Endometrium (tissue), 2 donors: ENCODE results near the gene DNER.
"Not testable (repeated sequence)": the region's sequence is repeated elsewhere in the genome, so short reads cannot be mapped to it uniquely, and the experiment has no call there.

Experiments used
- FAIRE-seq: peaks from 2 replicates; lab custom pipeline; 2012; peaks lifted over from hg19 to GRCh38; lab: Jason Lieb, UNC
- donor health status: control.
- donor health status: control.

Gene DNER

GRCh38 chr2:229616433-229616832 lies 97.9 kb downstream of the DNER start:
- FAIRE-seq, result no peak

DNA sequence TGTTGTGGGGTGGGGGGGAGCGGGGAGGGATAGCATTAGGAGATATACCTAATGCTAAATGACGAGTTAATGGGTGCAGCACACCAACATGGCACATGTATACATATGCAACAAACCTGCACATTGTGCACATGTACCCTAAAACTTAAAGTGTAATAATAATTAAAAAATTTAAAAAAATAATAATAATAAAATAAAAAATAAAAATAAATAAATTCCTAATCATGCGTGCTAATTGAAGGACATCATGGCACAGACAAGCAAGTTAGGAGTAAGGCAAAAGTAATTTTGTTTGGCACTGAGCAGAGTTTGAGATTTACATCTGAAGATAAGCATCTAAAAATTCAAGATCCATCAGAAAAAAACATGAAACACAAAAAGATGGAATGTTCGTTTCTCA lies 100.3 kb downstream of the DNER start:
- not testable (repeated sequence) for FAIRE-seq

- FAIRE-seq, result no peak
Measured at GRCh38 chr2:229612384-229612971, 101.9 kb downstream of the DNER start.

DNA sequence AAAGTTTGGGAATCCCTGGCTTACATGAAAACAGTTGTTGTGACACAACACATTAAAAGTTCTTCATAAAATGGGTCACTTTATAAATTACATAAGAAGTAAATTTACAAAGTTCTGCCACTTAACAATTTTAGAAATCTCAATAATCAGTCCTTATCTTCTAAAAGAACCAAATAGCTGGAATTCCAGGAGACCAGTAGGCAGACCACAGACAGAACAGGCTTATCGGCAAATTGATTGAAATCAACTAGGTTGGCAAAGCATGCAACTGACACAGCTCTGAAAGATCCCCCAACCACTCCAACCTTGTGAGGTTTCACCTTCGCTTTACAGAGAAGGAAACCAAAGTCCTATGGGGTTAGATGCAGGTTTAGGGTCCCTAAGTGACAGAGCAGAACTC lies 103.0 kb downstream of the DNER start:
- no peak for FAIRE-seq

DNA sequence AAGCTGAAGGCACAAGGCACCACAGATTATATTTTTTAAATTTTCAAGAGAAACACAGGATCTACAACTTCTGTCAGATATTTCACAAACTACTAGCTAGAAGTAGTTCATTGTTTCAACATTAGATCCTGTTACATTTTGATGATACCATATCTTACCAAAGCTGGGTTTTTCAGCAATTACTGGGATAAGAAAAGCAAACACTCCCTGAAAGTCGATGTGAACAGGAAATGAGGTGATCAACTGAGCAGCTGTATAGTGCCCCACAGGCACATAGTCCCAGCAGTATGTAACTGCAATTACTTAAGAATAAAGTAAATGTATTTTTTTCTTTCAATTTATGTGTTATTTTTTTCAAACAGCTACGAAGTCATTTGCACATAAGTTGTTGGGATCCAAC lies 103.5 kb downstream of the DNER start:
- FAIRE-seq, result no peak

DNA sequence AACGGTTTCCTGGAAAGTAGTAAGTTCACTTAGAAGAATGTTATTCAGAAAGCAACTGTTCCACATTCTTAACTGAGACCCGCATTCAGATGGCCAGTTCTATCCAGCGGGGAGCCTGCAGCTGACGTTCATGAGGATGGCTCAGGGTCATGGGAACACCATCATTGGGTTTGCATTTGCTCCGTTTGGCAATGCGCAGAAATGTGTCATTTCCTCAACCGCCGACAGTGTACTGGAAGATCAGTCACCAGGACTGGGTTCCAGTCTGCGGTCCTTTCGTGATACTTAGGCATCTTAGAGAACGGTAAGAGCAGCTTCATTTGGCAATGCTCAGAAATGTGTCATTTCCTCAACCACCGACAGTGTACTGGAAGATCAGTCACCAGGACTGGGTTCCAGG lies 104.0 kb downstream of the DNER start:
- no peak for FAIRE-seq

DNA sequence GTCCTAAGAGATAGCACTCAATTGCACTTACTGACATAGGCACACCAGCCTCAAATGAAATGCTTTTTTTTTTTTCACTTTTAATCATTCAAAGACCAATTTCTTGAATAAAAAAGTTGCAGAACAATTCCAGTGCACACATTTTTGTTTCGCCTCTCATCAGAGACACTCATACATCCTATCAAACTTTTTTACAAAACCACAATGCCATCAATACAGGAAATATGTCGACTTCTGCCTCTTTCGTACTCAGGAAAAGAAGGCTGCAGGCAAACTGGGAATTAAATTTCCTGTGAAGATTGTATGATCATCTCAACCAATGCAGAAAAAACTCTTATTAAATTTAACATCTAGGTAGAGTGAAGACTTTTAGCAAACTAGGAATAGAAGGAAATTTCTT lies 112.4 kb downstream of the DNER start:
- FAIRE-seq, result no peak

DNA sequence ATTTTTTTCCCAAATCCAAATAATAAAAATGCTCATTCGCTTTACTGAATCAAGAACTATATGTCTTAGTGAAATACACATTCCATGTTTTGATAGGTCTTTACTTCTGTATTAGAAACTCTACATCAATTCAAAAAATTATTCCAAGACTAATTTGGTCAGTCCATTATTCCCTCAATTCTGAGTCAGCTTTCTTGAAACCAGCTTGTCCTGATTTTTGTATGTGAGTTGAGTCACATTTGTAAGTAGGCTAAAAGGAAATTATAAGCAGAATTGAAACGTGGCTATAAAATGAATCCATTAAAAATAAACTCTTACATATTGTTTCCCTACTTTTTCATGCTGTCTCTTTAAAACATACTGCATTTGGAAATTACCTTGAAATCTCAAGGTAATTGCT lies 113.0 kb downstream of the DNER start:
- no peak for FAIRE-seq

DNA sequence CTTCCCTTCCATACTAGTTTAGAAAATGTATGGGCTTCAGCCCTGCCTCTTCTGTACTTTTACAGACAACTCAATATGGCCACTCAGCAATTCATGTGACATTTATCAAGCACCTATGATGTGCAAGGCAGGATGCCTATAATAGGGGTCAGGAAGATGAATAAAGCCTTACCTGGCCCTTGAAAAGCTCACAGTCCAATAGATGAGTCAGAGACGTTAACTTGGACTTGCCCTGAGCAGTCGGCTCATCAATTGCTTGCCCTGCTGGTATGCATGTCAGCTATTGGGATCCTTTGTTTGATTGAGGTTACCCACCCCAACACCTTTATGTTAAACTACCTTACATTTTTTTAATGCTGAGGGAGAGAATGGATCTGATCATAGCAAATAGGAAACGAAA lies 116.1 kb downstream of the DNER start:
- FAIRE-seq, result no peak

DNA sequence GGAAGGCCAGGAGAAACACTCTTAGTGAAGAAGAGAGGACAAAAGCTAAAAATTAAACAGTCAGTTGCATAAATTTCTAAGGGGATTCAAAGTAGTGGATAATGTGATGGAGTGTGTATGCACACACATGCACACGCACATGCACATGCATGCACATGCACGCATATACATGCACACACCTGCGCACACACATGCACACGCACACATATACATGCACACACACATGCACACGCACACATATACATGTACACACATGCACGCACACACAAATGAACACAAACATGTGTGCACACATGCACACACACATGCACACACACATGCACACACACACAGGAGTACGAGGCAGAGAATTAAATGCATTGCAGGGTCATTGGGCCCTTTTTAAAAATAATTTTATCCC lies 117.6 kb downstream of the DNER start:
- no peak for FAIRE-seq

DNA sequence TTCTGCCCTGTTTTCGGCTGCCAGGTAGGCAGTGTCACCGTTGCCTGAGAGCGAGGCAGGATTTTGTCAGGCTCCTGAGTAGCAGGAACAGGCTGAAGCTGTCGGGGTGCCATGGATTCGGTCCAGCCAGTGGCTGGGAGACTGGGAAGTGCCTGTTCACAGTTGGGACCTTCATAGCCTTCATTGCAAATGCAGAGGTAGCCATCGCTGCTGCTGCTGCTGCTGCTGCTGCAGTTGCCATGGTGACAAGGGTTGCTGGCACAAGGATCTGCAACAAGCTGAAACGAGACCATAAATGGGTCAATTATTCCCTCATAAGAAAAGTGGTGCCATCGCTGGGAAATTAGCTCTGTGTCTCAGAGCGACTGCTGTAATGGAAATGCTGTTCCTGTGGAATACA lies 122.7 kb downstream of the DNER start:
- FAIRE-seq, result no peak

DNA sequence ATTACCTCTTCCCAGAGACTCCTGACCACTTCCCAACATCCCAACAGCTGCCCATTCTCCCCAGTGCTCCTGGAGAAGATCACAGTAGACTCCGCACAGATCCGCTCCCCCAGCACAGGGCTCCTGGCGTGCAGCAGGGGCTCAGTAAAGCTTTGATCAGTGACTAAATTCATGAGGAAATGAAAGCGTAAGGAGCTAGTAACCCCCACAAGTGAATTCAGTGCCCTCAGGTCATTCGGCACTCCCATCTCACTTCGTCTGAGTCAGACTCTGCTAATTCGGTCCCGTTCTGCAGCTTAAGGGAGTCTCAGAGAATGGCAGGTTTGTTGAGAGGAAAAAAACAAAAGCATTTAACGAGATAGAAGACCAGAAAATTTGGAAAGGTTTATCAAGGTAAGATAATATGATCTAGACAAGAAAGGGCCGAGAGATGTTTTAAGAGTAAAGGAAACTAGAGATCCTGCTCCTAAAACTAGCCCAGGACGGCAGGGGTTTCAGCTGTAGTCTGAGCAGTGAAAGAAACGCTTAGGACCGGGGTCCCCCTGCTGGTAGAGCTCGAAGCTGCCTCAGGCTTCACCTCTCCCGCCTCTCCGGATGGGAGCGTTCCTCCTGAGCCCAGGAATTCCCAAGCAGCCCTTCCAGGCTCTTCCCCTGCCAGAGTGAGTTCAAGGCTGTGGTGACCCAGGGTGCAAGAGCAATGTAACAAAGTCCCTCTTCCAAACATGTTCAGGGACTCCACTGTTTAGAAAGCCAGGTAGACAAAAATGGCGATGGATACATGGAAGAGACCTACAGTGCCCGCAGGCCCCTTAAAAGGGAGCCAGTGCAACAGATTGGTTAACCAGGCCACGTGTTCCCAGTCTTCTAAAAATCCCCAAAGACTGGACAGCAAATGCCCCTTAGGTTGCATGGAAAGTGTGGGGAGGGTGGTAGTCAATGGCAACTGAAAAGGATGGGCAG lies 127.3 kb downstream of the DNER start:
- FAIRE-seq, result peak; percentile 35

DNA sequence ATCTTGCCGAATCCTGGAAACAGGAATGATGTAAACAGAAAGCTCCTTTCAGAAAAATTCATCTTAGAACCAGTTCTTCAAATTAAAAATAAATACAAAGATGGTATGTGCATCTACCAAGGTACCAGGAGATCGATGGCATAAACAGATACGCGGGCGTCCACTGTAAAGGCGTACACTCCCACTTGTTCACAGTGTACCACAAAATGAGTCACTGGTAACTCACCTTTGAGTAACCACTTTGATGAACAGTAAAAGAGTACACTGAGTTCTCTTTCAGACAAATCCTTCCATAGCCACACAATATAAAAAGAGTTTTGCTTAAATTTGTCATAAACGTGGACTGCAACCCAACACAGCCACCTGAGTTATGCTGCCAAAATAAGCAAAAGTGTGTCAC lies 128.3 kb downstream of the DNER start:
- FAIRE-seq, result no peak

- FAIRE-seq, result no peak
Measured at GRCh38 chr2:229582151-229582550, 132.2 kb downstream of the DNER start.

- no peak for FAIRE-seq
Measured at GRCh38 chr2:229578052-229578846, 136.1 kb downstream of the DNER start.

DNA sequence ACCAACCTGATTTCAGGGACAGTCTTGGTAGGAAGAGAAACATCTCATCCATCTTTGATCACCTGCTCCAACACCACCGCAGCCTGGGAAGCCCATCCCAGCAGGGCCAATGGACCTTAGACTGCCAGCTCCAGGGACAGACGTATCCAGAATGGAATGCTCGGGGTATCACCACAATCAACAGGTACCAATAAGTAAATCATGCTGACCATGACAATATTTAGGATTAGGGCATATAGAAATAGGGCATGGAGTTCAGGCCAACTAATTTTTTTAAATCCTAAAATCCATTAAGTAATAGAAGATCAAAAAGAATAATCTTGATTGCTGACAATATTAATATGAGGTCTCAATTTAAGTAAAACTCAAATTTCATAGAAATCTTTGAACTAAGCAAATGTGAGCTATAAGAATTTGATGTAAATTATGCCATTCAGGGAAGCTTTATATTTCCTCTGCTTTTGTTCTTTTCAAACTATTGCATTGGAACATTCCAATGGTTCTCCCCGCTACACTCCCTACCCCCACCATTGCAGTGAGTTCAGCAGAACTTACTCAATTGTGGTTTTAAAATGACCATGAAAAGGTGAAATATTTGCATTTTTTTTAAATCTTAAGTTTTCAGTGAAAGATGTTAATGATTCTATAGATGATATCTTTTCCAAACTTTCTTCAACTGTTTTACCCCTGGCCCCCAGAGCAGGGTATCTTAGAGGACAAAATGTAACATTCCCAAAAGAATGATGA lies 138.6 kb downstream of the DNER start:
- no peak for FAIRE-seq

- FAIRE-seq, result peak; percentile 12
Measured at GRCh38 chr2:229572507-229573271, 141.7 kb downstream of the DNER start.

- FAIRE-seq, result no peak
Measured at GRCh38 chr2:229571243-229571642, 143.1 kb downstream of the DNER start.

- FAIRE-seq, result no peak
Measured at GRCh38 chr2:229566370-229566769, 148.0 kb downstream of the DNER start.

DNA sequence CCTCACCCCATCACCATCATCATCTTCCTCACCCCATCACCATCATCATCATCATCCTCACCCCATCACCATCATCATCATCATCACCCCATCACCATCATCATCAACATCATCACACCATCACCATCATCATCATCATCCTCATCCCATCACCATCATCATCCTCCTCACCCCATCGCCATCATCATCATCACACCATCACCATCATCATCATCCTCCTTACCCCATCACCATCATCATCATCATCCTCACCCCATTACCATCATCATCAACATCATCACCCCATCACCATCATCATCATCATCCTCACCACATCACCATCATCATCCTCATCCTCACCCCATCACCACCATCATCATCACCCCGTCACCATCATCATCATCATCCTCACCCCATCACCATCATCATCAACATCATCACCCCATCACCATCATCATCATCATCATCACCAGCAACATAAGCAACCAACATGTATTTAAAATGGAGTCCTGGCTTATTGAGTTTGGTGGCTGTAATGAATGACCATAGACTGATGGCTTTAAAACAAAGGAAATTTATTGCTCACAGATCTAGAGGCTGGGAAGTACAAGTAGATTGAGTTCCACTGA lies 150.0 kb downstream of the DNER start:
- no peak for FAIRE-seq

- no peak for FAIRE-seq
Measured at GRCh38 chr2:229563388-229563787, 151.0 kb downstream of the DNER start.
